Neural progenitor cell (in vitro differentiated cells): ENCODE results near the gene USP15. TPM values are rescaled to one million over a fixed set of nuclear protein-coding genes. Genes with fewer than 3 reads are reported as not detected.

ENCODE experiments used
- DNase-seq: peaks from one replicate; pipeline ENCODE4 v3.0.0-alpha.2; 2016; ENCODE audit warnings: low spot score
- H2AFZ ChIP-seq: fragments of 200-600 bp; sonication (generic); replicated peaks from 2 replicates; pipeline ENCODE4 v1.6.1; 2016; ENCODE audit warnings: antibody characterized with exemption
- H3F3A ChIP-seq: fragments of 200-600 bp; sonication (generic); 2 replicates; pipeline ENCODE4 v1.6.1; 2016; ENCODE audit warnings: antibody characterized with exemption, low read depth
- H3K27ac ChIP-seq: fragments of 200-600 bp; sonication (generic); 2 replicates; pipeline ENCODE4 v1.5.1; 2016; ENCODE audit warnings: mild to moderate bottlenecking
- H3K27me3 ChIP-seq: fragments of 200-600 bp; sonication (generic); 2 replicates; pipeline ENCODE4 v1.6.1; 2016; ENCODE audit warnings: mild to moderate bottlenecking, moderate library complexity
- H3K36me3 ChIP-seq: fragments of 200-600 bp; sonication (generic); 2 replicates; pipeline ENCODE4 v1.5.1; 2016
- H3K4me1 ChIP-seq: fragments of 200-600 bp; sonication (generic); 2 replicates; pipeline ENCODE4 v1.6.1; 2016; ENCODE audit warnings: mixed run types
- H3K4me2 ChIP-seq: fragments of 200-600 bp; sonication (generic); 2 replicates; pipeline ENCODE4 v1.6.1; 2016
- H3K4me3 ChIP-seq: fragments of 200-600 bp; sonication (generic); 2 replicates; pipeline ENCODE4 v1.5.1; 2016
- H3K79me2 ChIP-seq: fragments of 200-600 bp; sonication (generic); 2 replicates; pipeline ENCODE4 v1.6.1; 2016; ENCODE audit warnings: low read depth
- H3K9ac ChIP-seq: fragments of 200-600 bp; sonication (generic); 2 replicates; pipeline ENCODE4 v1.6.1; 2016
- H3K9me3 ChIP-seq: fragments of 200-600 bp; sonication (generic); 2 replicates; pipeline ENCODE4 v1.5.1; 2016; ENCODE audit warnings: low read depth
- H4K20me1 ChIP-seq: fragments of 200-600 bp; sonication (generic); 2 replicates; pipeline ENCODE4 v1.6.1; 2016; ENCODE audit warnings: low read depth
- H3K27ac Mint-ChIP-seq: 3 replicates; pipeline ENCODE4 v1.8.0; 2021; ENCODE audit warnings: mixed read lengths
- H3K27me3 Mint-ChIP-seq: 2 replicates; pipeline ENCODE4 v1.8.0; 2022; ENCODE audit warnings: low read depth, mild to moderate bottlenecking, inconsistent platforms, moderate library complexity, mixed read lengths; ENCODE audit not compliant: insufficient read depth
- H3K36me3 Mint-ChIP-seq: 3 replicates; pipeline ENCODE4 v1.8.0; 2021; ENCODE audit warnings: mixed read lengths
- H3K4me1 Mint-ChIP-seq: 3 replicates; pipeline ENCODE4 v1.8.0; 2021; ENCODE audit warnings: mixed read lengths
- H3K4me3 Mint-ChIP-seq: 3 replicates; pipeline ENCODE4 v1.8.0; 2021; ENCODE audit warnings: mild to moderate bottlenecking, moderate library complexity, mixed read lengths
- H3K9me3 Mint-ChIP-seq: 3 replicates; pipeline ENCODE4 v1.8.0; 2020; ENCODE audit warnings: mixed read lengths
- EZH2 ChIP-seq: fragments of 200-600 bp; sonication (generic); IDR thresholded peaks from 2 replicates; pipeline ENCODE4 v1.6.1; 2017; ENCODE audit warnings: antibody characterized with exemption, mild to moderate bottlenecking, moderate library complexity
- EZH2phosphoT487 ChIP-seq: fragments of 200-600 bp; sonication (generic); IDR thresholded peaks from 2 replicates; pipeline ENCODE4 v1.6.1; 2017; ENCODE audit warnings: antibody characterized with exemption
- total RNA-seq: library from RNA; depleted of rRNA; stranded (reverse); fragments of >200 nt; gene quantifications from 2 replicates; pipeline ENCODE4 v1.2.3, GENCODE V29; 2015; ENCODE audit warnings: low replicate concordance
- TF ChIP-seq, protein P1 (sequence below): fragments of 200-600 bp; sonication (generic); IDR thresholded peaks from 2 replicates; pipeline ENCODE4 v1.5.1; 2017; ENCODE audit warnings: antibody characterized with exemption, mild to moderate bottlenecking

USP15 gene
- total RNA-seq, 1 donor from 2014 or later = 36.0 TPM

GRCh38 chr12:62301799-62302133, 41.6 kb downstream of the USP15 start:
- Mint-ChIP-seq H3K36me3 (peaks cover 60% of the 10 kb centered on the region), H3K27ac (no peak overlapping the region), H3K4me3 (no peak overlapping the region), H3K4me1 (no peaks in the 10 kb centered on the region), H3K27me3 (no peaks in the 10 kb centered on the region), H3K9me3 (peaks cover 20% of the 10 kb centered on the region)
- no peak overlapping the region for H3K4me2 ChIP-seq
- H3K9me3 ChIP-seq = no peaks in the 10 kb centered on the region
- H3K4me3 ChIP-seq = no peak overlapping the region
- no peak overlapping the region for H3K9ac ChIP-seq
- no peaks in the 10 kb centered on the region for H3K27me3 ChIP-seq
- H4K20me1 ChIP-seq = no peaks in the 10 kb centered on the region
- H3F3A ChIP-seq = no peaks in the 10 kb centered on the region
- no peak overlapping the region for H2AFZ ChIP-seq
- no peaks in the 10 kb centered on the region for H3K4me1 ChIP-seq
- no peaks in the 10 kb centered on the region for H3K79me2 ChIP-seq
- peaks cover 25% of the 10 kb centered on the region for H3K36me3 ChIP-seq
- TF ChIP-seq EZH2phosphoT487 = no peak
- TF ChIP-seq, protein P1, sequence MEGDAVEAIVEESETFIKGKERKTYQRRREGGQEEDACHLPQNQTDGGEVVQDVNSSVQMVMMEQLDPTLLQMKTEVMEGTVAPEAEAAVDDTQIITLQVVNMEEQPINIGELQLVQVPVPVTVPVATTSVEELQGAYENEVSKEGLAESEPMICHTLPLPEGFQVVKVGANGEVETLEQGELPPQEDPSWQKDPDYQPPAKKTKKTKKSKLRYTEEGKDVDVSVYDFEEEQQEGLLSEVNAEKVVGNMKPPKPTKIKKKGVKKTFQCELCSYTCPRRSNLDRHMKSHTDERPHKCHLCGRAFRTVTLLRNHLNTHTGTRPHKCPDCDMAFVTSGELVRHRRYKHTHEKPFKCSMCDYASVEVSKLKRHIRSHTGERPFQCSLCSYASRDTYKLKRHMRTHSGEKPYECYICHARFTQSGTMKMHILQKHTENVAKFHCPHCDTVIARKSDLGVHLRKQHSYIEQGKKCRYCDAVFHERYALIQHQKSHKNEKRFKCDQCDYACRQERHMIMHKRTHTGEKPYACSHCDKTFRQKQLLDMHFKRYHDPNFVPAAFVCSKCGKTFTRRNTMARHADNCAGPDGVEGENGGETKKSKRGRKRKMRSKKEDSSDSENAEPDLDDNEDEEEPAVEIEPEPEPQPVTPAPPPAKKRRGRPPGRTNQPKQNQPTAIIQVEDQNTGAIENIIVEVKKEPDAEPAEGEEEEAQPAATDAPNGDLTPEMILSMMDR = no peak
- no peak for TF ChIP-seq EZH2
- H3K27ac ChIP-seq = no peak overlapping the region
- DNase-seq = no peak

DNA sequence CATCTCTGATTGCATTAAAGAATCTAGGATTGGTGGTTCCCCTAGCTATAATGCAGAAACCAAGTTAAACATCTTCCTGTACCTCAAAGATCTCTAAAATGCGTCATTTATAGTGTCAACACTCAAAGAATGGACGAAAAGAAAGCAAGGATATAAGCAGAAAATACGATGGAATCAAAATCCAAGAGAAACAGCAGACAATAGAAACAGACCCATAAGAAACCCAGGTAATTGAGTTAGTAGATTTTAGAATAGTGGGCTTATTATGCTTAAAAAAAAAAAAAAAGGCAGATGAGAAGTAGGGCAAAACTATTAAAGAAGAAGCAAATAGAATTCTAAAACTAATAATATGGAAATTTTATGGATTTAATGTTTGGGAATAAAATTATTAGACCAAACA, 44.4 kb downstream of the USP15 start:
- TF ChIP-seq EZH2phosphoT487 (no peak), EZH2 (no peak)
- TF ChIP-seq, protein P1 = no peak
- Histone ChIP-seq H3K4me2 (no peak overlapping the region), H3K4me3 (no peak overlapping the region), H3K79me2 (no peaks in the 10 kb centered on the region), H3K27me3 (no peaks in the 10 kb centered on the region), H3F3A (no peaks in the 10 kb centered on the region), H3K9ac (no peak overlapping the region), H4K20me1 (no peaks in the 10 kb centered on the region), H3K4me1 (no peaks in the 10 kb centered on the region), H2AFZ (no peak overlapping the region), H3K36me3 (peaks cover 25% of the 10 kb centered on the region), H3K9me3 (no peaks in the 10 kb centered on the region), H3K27ac (no peak overlapping the region)
- Mint-ChIP-seq H3K36me3 (peaks cover 44% of the 10 kb centered on the region), H3K27me3 (no peaks in the 10 kb centered on the region), H3K9me3 (peaks cover 17% of the 10 kb centered on the region), H3K27ac (no peak overlapping the region), H3K4me3 (no peak overlapping the region), H3K4me1 (no peaks in the 10 kb centered on the region)
- DNase-seq = no peak

DNA sequence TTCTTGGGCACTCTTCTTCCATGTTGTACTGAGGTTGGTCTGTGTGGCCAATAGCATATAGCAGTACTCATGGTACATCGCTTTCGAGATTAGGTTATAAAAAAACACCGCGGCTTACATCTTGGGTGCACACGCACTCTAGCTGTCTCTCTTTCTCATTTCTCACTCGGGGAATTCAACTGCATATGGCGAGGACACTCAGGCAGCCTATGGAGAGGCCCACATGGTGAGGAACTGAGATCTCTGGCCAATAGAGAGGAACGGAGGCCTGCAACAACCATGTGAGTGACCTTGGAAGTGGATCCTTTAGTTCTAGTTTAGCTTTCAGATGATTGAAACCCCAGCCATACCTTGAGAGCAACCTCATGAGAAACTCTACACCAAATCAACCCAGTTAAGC, 45.6 kb downstream of the USP15 start:
- Histone ChIP-seq H3K79me2 (no peaks in the 10 kb centered on the region), H3K27ac (no peak overlapping the region), H3K9ac (no peak overlapping the region), H2AFZ (no peak overlapping the region), H3K4me2 (no peak overlapping the region), H3K4me3 (no peak overlapping the region), H3K9me3 (no peaks in the 10 kb centered on the region), H3K36me3 (peaks cover 25% of the 10 kb centered on the region), H3K27me3 (no peaks in the 10 kb centered on the region), H3F3A (no peaks in the 10 kb centered on the region), H4K20me1 (no peaks in the 10 kb centered on the region), H3K4me1 (no peaks in the 10 kb centered on the region)
- Mint-ChIP-seq H3K36me3 (peaks cover 41% of the 10 kb centered on the region), H3K4me3 (no peak overlapping the region), H3K27ac (no peak overlapping the region), H3K4me1 (no peaks in the 10 kb centered on the region), H3K9me3 (peaks cover 17% of the 10 kb centered on the region), H3K27me3 (no peaks in the 10 kb centered on the region)
- DNase-seq = no peak
- TF ChIP-seq EZH2phosphoT487 (no peak), EZH2 (no peak)
- TF ChIP-seq, protein P1 = no peak
